Measurements from ENCODE around the gene C13orf42.
A peak's percentile ranks its signal among the peaks of the same experiment; 100 is the strongest.

C13orf42 gene

GRCh38 chr13:51111174-51111573, at the start of gene C13orf42:
C13orf42 (minus strand) TSS chr13:51111274; CDS start chr13:51111209, 65 bp downstream.
- DNase-seq = no peak

GRCh38 chr13:51158880-51159518, 47.9 kb upstream of the C13orf42 start:
- no peak for DNase-seq

GRCh38 chr13:51158365-51158764, 47.3 kb upstream of the C13orf42 start:
- DNase-seq = no peak

GRCh38 chr13:51156648-51157047, 45.6 kb upstream of the C13orf42 start:
- no peak for DNase-seq

- DNase-seq = no peak
These were observed 44.9 kb upstream of the C13orf42 start for GRCh38 chr13:51155776-51156515.

GRCh38 chr13:51155161-51155560, 44.1 kb upstream of the C13orf42 start:
- DNase-seq = no peak

GRCh38 chr13:51154029-51154555, 43.0 kb upstream of the C13orf42 start:
- DNase-seq = no peak

- DNase-seq = no peak
These were observed 42.5 kb upstream of the C13orf42 start for GRCh38 chr13:51153527-51153926.

- DNase-seq = no peak
These were observed 41.6 kb upstream of the C13orf42 start for GRCh38 chr13:51152701-51153100.

- no peak for DNase-seq
These were observed 40.4 kb upstream of the C13orf42 start for GRCh38 chr13:51151463-51151862.

GRCh38 chr13:51148952-51149573, 38.0 kb upstream of the C13orf42 start:
- DNase-seq = no peak

GRCh38 chr13:51148223-51148951, 37.3 kb upstream of the C13orf42 start:
- DNase-seq = no peak

GRCh38 chr13:51147732-51148131, 36.7 kb upstream of the C13orf42 start:
- no peak for DNase-seq

GRCh38 chr13:51146667-51147066, 35.6 kb upstream of the C13orf42 start:
- DNase-seq = no peak

GRCh38 chr13:51137250-51137649, 26.2 kb upstream of the C13orf42 start:
- no peak for DNase-seq

GRCh38 chr13:51136276-51136980, 25.4 kb upstream of the C13orf42 start:
- DNase-seq = no peak

GRCh38 chr13:51134763-51135365, 23.8 kb upstream of the C13orf42 start:
- DNase-seq = no peak

- no peak for DNase-seq
These were observed 19.3 kb upstream of the C13orf42 start for GRCh38 chr13:51130348-51130747.

- peak; percentile 47 for DNase-seq
These were observed 14.6 kb upstream of the C13orf42 start for GRCh38 chr13:51125495-51126226.

- no peak for DNase-seq
These were observed 11.9 kb upstream of the C13orf42 start for GRCh38 chr13:51122868-51123566.

GRCh38 chr13:51120873-51121272, 9.8 kb upstream of the C13orf42 start:
- DNase-seq = peak; percentile 20

Measured in CD4-positive, alpha-beta T cell treated with Interleukin-17A for 4 hours (primary cell).